SU-DHL-6 (cell line): ENCODE measurements around the gene GNAT2.
"Not testable (repeated sequence)": the region's sequence is repeated elsewhere in the genome, so short reads cannot be mapped to it uniquely, and the experiment has no call there.

Source experiments
- H2AFZ ChIP-seq: fragments of 200-600 bp; sonication (generic); 2 replicates; pipeline ENCODE4 v1.6.1; 2014; ENCODE audit warnings: low read depth, mild to moderate bottlenecking, moderate library complexity, mixed read lengths, antibody characterized with exemption, low read length; ENCODE audit not compliant: severe bottlenecking
- H3F3A ChIP-seq: fragments of 200-600 bp; shearing (Covaris generic); 2 replicates; pipeline ENCODE4 v1.6.0; 2016; ENCODE audit warnings: antibody characterized with exemption, mild to moderate bottlenecking; ENCODE audit not compliant: insufficient read depth
- H3K27ac ChIP-seq: fragments of 200-600 bp; sonication (generic); 2 replicates; pipeline ENCODE4 v1.5.1; 2016; ENCODE audit warnings: low read depth, mild to moderate bottlenecking, low read length, moderate library complexity, mixed read lengths
- H3K27me3 ChIP-seq: fragments of 200-600 bp; sonication (generic), shearing (Covaris generic); 2 replicates; pipeline ENCODE4 v1.6.0; 2014; ENCODE audit warnings: mild to moderate bottlenecking, low read length
- H3K36me3 ChIP-seq: fragments of 200-600 bp; sonication (generic); 2 replicates; pipeline ENCODE4 v1.6.1; 2014; ENCODE audit warnings: mild to moderate bottlenecking, low read length, mixed read lengths
- H3K4me2 ChIP-seq: fragments of 300-600, 200-600 bp; shearing (Covaris generic), sonication (generic); 2 replicates; pipeline ENCODE4 v1.6.0; 2014; ENCODE audit warnings: low read length, low read depth, mild to moderate bottlenecking; ENCODE audit not compliant: poor library complexity, severe bottlenecking
- H3K4me3 ChIP-seq: fragments of 200-600 bp; sonication (generic); 2 replicates; pipeline ENCODE4 v1.5.1; 2014; ENCODE audit warnings: antibody characterized with exemption, low read length, mild to moderate bottlenecking, mixed read lengths; ENCODE audit not compliant: insufficient read depth, poor library complexity, severe bottlenecking
- H3K79me2 ChIP-seq: fragments of 200-600 bp; sonication (generic); 2 replicates; pipeline ENCODE4 v1.6.1; 2014; ENCODE audit warnings: mild to moderate bottlenecking, low read length, moderate library complexity; ENCODE audit not compliant: insufficient read depth
- H3K9ac ChIP-seq: fragments of 200-600 bp; sonication (generic); 2 replicates; pipeline ENCODE4 v1.7.0; 2014; ENCODE audit warnings: mild to moderate bottlenecking, low read length
- H3K9me2 ChIP-seq: fragments of 200-600 bp; sonication (generic); replicated peaks from 2 replicates; pipeline ENCODE4 v1.6.1; 2014; ENCODE audit warnings: low read length; ENCODE audit not compliant: insufficient read depth
- H3K9me3 ChIP-seq: fragments of 200-600 bp; sonication (generic); 2 replicates; pipeline ENCODE4 v1.6.1; 2014; ENCODE audit warnings: low read length, mixed read lengths; ENCODE audit not compliant: insufficient read depth
- H4K20me1 ChIP-seq: fragments of 200-600 bp; sonication (generic); 2 replicates; pipeline ENCODE4 v1.6.1; 2014; ENCODE audit warnings: low read depth, mild to moderate bottlenecking, antibody characterized with exemption, low read length, moderate library complexity, mixed read lengths
- CTCF ChIP-seq: fragments of 200-600 bp; sonication (generic); IDR thresholded peaks from one replicate; pipeline ENCODE4 v1.5.1; 2017; ENCODE audit warnings: antibody characterized with exemption, mild to moderate bottlenecking, low read length, moderate library complexity; ENCODE audit not compliant: insufficient read depth, poor library complexity, severe bottlenecking
- EZH2phosphoT487 ChIP-seq: fragments of 200-600 bp; sonication (generic), shearing (Covaris generic); conservative IDR thresholded peaks from 2 replicates; pipeline ENCODE4 v1.6.1; 2018; ENCODE audit warnings: mild to moderate bottlenecking, antibody characterized with exemption, low read length, moderate library complexity, mixed read lengths

GNAT2 gene

GRCh38 chr1:109664671-109665070 lies 45.3 kb upstream of the GNAT2 start:
- TF ChIP-seq EZH2phosphoT487 = no peak
- no peak for TF ChIP-seq CTCF
- no peaks in the 10 kb centered on the region for H4K20me1 ChIP-seq
- H2AFZ ChIP-seq = no peak overlapping the region
- H3K27me3 ChIP-seq = no peaks in the 10 kb centered on the region
- H3K27ac ChIP-seq = no peak overlapping the region
- H3K9me2 ChIP-seq = no peaks in the 10 kb centered on the region
- H3K9ac ChIP-seq = no peak overlapping the region
- no peak overlapping the region for H3K4me2 ChIP-seq
- H3K36me3 ChIP-seq = no peaks in the 10 kb centered on the region
- no peaks in the 10 kb centered on the region for H3K79me2 ChIP-seq
- H3K4me3 ChIP-seq = no peak overlapping the region
- H3F3A ChIP-seq = no peaks in the 10 kb centered on the region
- no peaks in the 10 kb centered on the region for H3K9me3 ChIP-seq

- no peaks in the 10 kb centered on the region for H3K27me3 ChIP-seq
- H3F3A ChIP-seq = no peaks in the 10 kb centered on the region
- H3K4me3 ChIP-seq = no peak overlapping the region
- H3K79me2 ChIP-seq = no peaks in the 10 kb centered on the region
- H4K20me1 ChIP-seq = no peaks in the 10 kb centered on the region
- H3K9ac ChIP-seq = no peak overlapping the region
- no peak overlapping the region for H2AFZ ChIP-seq
- no peaks in the 10 kb centered on the region for H3K9me2 ChIP-seq
- TF ChIP-seq EZH2phosphoT487 (no peak), CTCF (no peak)
- H3K36me3 ChIP-seq = no peaks in the 10 kb centered on the region
- no peaks in the 10 kb centered on the region for H3K9me3 ChIP-seq
- H3K27ac ChIP-seq = no peak overlapping the region
- H3K4me2 ChIP-seq = no peak overlapping the region
Measured at GRCh38 chr1:109661391-109661790, 42.0 kb upstream of the GNAT2 start.

- not testable (repeated sequence) for H3K9ac ChIP-seq, H3K79me2 ChIP-seq, H3K36me3 ChIP-seq, H3K4me3 ChIP-seq, H2AFZ ChIP-seq, H3K9me3 ChIP-seq, H4K20me1 ChIP-seq, H3K27me3 ChIP-seq, H3K27ac ChIP-seq, H3K9me2 ChIP-seq, H3K4me2 ChIP-seq, H3F3A ChIP-seq
Measured at GRCh38 chr1:109660691-109661026, 41.2 kb upstream of the GNAT2 start.

GRCh38 chr1:109659997-109660690 lies 40.7 kb upstream of the GNAT2 start:
- Histone ChIP-seq H4K20me1 (no peaks in the 10 kb centered on the region), H3K9me2 (no peaks in the 10 kb centered on the region), H3K27ac (no peak overlapping the region), H3K79me2 (no peaks in the 10 kb centered on the region), H3K36me3 (no peaks in the 10 kb centered on the region), H3F3A (no peaks in the 10 kb centered on the region), H3K9ac (no peak overlapping the region), H3K4me2 (no peak overlapping the region), H3K9me3 (no peaks in the 10 kb centered on the region), H3K4me3 (no peak overlapping the region), H3K27me3 (no peaks in the 10 kb centered on the region), H2AFZ (no peak overlapping the region)
- TF ChIP-seq CTCF (no peak), EZH2phosphoT487 (no peak)
